CD4-positive, alpha-beta T cell treated with Interleukin-2 at 100 ng/mL for 4 hours (primary cell): ENCODE results near the gene USP30.

Source experiments
- DNase-seq: peaks from one replicate; pipeline ENCODE4 v3.0.0-alpha.2; 2020; ENCODE audit warnings: low spot score

Gene USP30

GRCh38 chr12:109127533-109128242 is 75.3 kb downstream of the USP30 start:
- no peak for DNase-seq

- DNase-seq = no peak
These were observed 78.1 kb downstream of the USP30 start for GRCh38 chr12:109130297-109131153.

DNA sequence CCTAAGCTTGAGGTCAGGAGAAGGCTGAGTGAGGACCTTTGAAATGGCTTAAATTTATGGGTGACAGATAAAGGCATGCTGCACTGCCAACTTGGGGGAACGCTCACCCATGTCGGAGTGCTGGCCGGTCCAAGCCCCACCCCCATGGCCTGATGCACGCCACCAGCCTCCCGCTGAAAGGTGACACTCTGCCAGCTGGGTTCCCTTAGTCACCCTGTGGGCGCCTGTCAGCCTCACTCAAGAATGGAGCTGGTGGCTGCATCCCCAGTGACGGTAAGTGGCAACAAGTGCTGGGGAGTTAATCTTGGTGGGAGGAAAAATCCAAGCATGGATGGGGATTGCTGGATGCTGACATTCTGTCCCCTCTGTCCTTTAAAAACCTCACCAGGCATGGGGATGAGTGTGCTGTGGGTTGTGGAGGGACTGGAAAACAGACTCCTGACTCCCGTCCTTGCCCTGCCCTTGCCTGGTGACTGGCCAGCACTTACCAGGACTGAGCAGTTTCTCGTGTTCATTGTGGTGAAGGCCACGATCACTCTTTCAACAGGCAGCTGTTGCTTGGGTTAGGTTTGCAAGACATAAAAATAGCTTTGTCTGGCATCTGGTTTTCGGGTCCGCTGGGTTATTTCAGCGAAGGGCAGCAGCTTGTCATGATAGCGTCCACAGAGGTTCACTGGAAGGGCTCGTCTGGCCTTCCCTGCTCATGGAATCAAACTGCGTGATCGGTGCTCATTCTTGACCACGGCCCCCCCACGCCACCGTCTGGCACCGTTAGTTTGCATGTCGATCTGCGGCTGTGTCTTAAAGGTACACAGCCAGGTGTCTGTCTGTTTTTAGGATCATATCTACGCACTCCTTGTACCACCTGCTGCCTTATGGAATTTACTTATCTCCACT is 79.0 kb downstream of the USP30 start:
- no peak for DNase-seq

GRCh38 chr12:109134186-109134917 is 82.0 kb downstream of the USP30 start:
- DNase-seq = no peak

GRCh38 chr12:109137055-109137454 is 84.7 kb downstream of the USP30 start:
- DNase-seq = no peak
